Measurements from ENCODE around the gene GRAPL. TPM values are rescaled to one million over a fixed set of nuclear protein-coding genes. Genes with fewer than 3 reads are reported as not detected.
"Not testable (repeated sequence)": the region's sequence is repeated elsewhere in the genome, so short reads cannot be mapped to it uniquely, and the experiment has no call there.

Gene GRAPL
- total and polyA plus RNA-seq, 2 of the 13 experiments (the other 11 are each of a cell fraction or from before 2014, with no cell fraction given) = 0.62 TPM; not detected in 1

GRCh38 chr17:19136605-19137004, 9.2 kb downstream of the GRAPL start:
- POLR2A ChIA-PET; DNase-seq (ENCODE audit: low spot score); H2AFZ ChIP-seq (ENCODE audit: low read length); H3K27me3 ChIP-seq (ENCODE audit: control insufficient read depth in 1 of 2, insufficient read depth in 2 of 2, low read length in 2 of 2); H3K79me2 ChIP-seq (ENCODE audit: insufficient read depth, low read length); H3K4me3 ChIP-seq (replicated peaks in 1 of 3; ENCODE audit: insufficient read depth in 1 of 3, low read depth in 2 of 3, low read length in 3 of 3); H3K4me1 ChIP-seq (ENCODE audit: insufficient read depth, low read length); H3K4me2 ChIP-seq (ENCODE audit: low read depth, low read length); H4K20me1 ChIP-seq (ENCODE audit: insufficient read depth, low read length); in situ Hi-C loops (cut with HindIII; ENCODE audit: extremely low pct_ligation_motif_present, low pct_unique_long_range_greater_than_20kb); intact Hi-C loops (cut with micrococcal nuclease; ENCODE audit: unreplicated experiment); CTCF ChIA-PET (ENCODE audit: low intra/inter-chr PET ratio, low total read pairs); H3K9me3 ChIP-seq (ENCODE audit: low read length); H3K9ac ChIP-seq (ENCODE audit: insufficient read depth, low read depth, low read length); H3K36me3 ChIP-seq (replicated peaks in 1 of 2; ENCODE audit: control insufficient read depth in 1 of 2, insufficient read depth in 2 of 2, low read length in 2 of 2); BruUV-seq (replicated peaks); H3K27ac ChIP-seq (ENCODE audit: extremely low read length, insufficient read depth, low read length): not testable (repeated sequence)
- peak; percentile 24; the same call in 1 of the 2 replicates for TF ChIP-seq RARA (CRISPR knock-in tag; IDR thresholded peaks at IDR 0.05)
- ATAC-seq = peak; percentile 60
- no CpG with 5 or more reads among the region's 6 CpGs for WGBS (ENCODE audit: low lambda C conversion rate)
- peak; percentile 89 for FAIRE-seq

GRCh38 chr17:19137959-19138358, 10.6 kb downstream of the GRAPL start:
- H3K4me2 ChIP-seq (ENCODE audit: low read depth, low read length); H3K79me2 ChIP-seq (ENCODE audit: insufficient read depth, low read length); intact Hi-C loops (cut with micrococcal nuclease; ENCODE audit: unreplicated experiment); ATAC-seq; CTCF ChIA-PET (ENCODE audit: low intra/inter-chr PET ratio, low total read pairs); DNase-seq (ENCODE audit: low spot score); H3K9me3 ChIP-seq (ENCODE audit: low read length); H3K4me1 ChIP-seq (ENCODE audit: insufficient read depth, low read length); H2AFZ ChIP-seq (ENCODE audit: low read length); H3K27me3 ChIP-seq (ENCODE audit: control insufficient read depth in 1 of 2, insufficient read depth in 2 of 2, low read length in 2 of 2); POLR2A ChIA-PET; H3K4me3 ChIP-seq (replicated peaks in 1 of 3; ENCODE audit: insufficient read depth in 1 of 3, low read depth in 2 of 3, low read length in 3 of 3); in situ Hi-C loops (cut with HindIII; ENCODE audit: extremely low pct_ligation_motif_present, low pct_unique_long_range_greater_than_20kb); H3K27ac ChIP-seq (ENCODE audit: extremely low read length, insufficient read depth, low read length); FAIRE-seq; H3K36me3 ChIP-seq (replicated peaks in 1 of 2; ENCODE audit: control insufficient read depth in 1 of 2, insufficient read depth in 2 of 2, low read length in 2 of 2); H4K20me1 ChIP-seq (ENCODE audit: insufficient read depth, low read length); H3K9ac ChIP-seq (ENCODE audit: insufficient read depth, low read depth, low read length); BruUV-seq (replicated peaks): not testable (repeated sequence)
- no CpG with 5 or more reads among the region's 6 CpGs for WGBS (ENCODE audit: low lambda C conversion rate)

GRCh38 chr17:19141366-19142155, 14.2 kb downstream of the GRAPL start:
- H3K4me1 ChIP-seq (ENCODE audit: insufficient read depth, low read length); H3K36me3 ChIP-seq (replicated peaks in 1 of 2; ENCODE audit: control insufficient read depth in 1 of 2, insufficient read depth in 2 of 2, low read length in 2 of 2); BruUV-seq (replicated peaks); H3K27me3 ChIP-seq (ENCODE audit: control insufficient read depth in 1 of 2, insufficient read depth in 2 of 2, low read length in 2 of 2); DNase-seq (ENCODE audit: low spot score); CTCF ChIA-PET (ENCODE audit: low intra/inter-chr PET ratio, low total read pairs); in situ Hi-C loops (cut with HindIII; ENCODE audit: extremely low pct_ligation_motif_present, low pct_unique_long_range_greater_than_20kb); H3K4me2 ChIP-seq (ENCODE audit: low read depth, low read length); H3K9me3 ChIP-seq (ENCODE audit: low read length); H4K20me1 ChIP-seq (ENCODE audit: insufficient read depth, low read length); intact Hi-C loops (cut with micrococcal nuclease; ENCODE audit: unreplicated experiment); H2AFZ ChIP-seq (ENCODE audit: low read length); H3K9ac ChIP-seq (ENCODE audit: insufficient read depth, low read depth, low read length); H3K4me3 ChIP-seq (replicated peaks in 1 of 3; ENCODE audit: insufficient read depth in 1 of 3, low read depth in 2 of 3, low read length in 3 of 3); H3K79me2 ChIP-seq (ENCODE audit: insufficient read depth, low read length); POLR2A ChIA-PET; H3K27ac ChIP-seq (ENCODE audit: extremely low read length, insufficient read depth, low read length): not testable (repeated sequence)
- ATAC-seq (peak; percentile 70), FAIRE-seq (peak; percentile 98)
- no CpG with 5 or more reads among the region's 30 CpGs for WGBS (ENCODE audit: low lambda C conversion rate)

- H3K79me2 ChIP-seq (ENCODE audit: insufficient read depth, low read length); H2AFZ ChIP-seq (ENCODE audit: low read length); H3K4me2 ChIP-seq (ENCODE audit: low read depth, low read length); H3K9me3 ChIP-seq (ENCODE audit: low read length); intact Hi-C loops (cut with micrococcal nuclease; ENCODE audit: unreplicated experiment); H3K36me3 ChIP-seq (replicated peaks in 1 of 2; ENCODE audit: control insufficient read depth in 1 of 2, insufficient read depth in 2 of 2, low read length in 2 of 2); H3K27ac ChIP-seq (ENCODE audit: extremely low read length, insufficient read depth, low read length); H3K4me3 ChIP-seq (replicated peaks in 1 of 3; ENCODE audit: insufficient read depth in 1 of 3, low read depth in 2 of 3, low read length in 3 of 3); H3K4me1 ChIP-seq (ENCODE audit: insufficient read depth, low read length); H3K9ac ChIP-seq (ENCODE audit: insufficient read depth, low read depth, low read length); H3K27me3 ChIP-seq (ENCODE audit: control insufficient read depth in 1 of 2, insufficient read depth in 2 of 2, low read length in 2 of 2); CTCF ChIA-PET (ENCODE audit: low intra/inter-chr PET ratio, low total read pairs); in situ Hi-C loops (cut with HindIII; ENCODE audit: extremely low pct_ligation_motif_present, low pct_unique_long_range_greater_than_20kb); H4K20me1 ChIP-seq (ENCODE audit: insufficient read depth, low read length); POLR2A ChIA-PET; BruUV-seq (replicated peaks); FAIRE-seq; DNase-seq (ENCODE audit: low spot score): not testable (repeated sequence)
- WGBS (ENCODE audit: low lambda C conversion rate) = no CpG with 5 or more reads among the region's 4 CpGs
- peak; percentile 69 for ATAC-seq
Measured at GRCh38 chr17:19142419-19142818, 15.0 kb downstream of the GRAPL start.

All from HepG2 (cell line).